HG03139 (cell line): Measurements from ENCODE around the gene EBI3.
"Not testable (repeated sequence)": the region's sequence is repeated elsewhere in the genome, so short reads cannot be mapped to it uniquely, and the experiment has no call there.

Experiments used
- ATAC-seq: cut with Tn5 transposase; IDR thresholded peaks from one replicate; pipeline ENCODE4 v1.9.1; 2021; ENCODE audit not compliant: unreplicated experiment

The EBI3 gene

GRCh38 chr19:4199699-4200293 is 29.5 kb upstream of the EBI3 start:
- ATAC-seq = no peak

DNA sequence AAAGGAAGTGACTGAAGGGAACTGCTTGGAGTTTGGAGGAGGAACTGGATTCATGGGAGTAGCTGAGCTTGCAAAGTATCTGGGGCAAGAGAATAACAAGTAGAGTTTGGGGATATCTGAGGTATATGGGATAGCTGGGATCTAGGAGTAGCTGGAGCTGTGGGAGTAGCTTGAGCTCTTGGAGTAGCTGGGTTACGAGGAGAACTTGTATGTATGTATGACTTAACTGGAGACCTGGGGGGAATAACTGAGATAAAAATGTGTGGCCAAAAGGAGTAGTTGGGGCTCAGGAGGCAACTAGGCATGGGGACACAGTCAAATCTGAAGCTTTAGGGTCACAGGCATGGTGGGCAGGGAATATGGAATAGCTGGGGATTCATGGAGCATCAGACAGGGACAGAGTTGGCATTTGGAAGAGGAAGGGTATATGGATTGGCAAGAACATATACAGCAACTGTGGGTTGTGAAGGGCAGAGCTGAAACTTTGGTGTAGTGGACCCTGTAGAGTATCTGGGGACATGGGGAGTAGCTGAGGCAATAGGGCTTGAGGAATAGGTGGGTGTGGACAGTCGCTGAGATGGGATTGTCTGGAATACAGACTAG is 28.3 kb upstream of the EBI3 start:
- ATAC-seq = no peak

DNA sequence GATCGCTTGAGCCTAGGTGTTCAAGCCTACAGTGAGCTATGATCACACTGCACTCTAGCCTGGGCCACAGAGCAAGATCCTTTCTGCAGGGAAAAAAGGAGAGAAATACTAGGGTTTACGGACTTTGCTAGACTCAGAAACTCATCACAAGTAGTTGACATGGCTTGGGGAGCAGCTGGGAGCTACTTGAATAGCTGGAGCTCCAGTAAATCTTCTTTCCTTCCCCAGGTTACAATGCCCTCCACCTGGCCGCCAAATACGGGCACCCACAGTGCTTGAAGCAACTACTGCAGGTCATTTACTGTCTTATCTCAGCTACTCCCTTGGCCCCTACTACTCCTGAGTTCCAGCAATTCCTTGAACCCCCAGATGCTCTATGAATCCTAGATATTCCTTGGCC is 27.5 kb upstream of the EBI3 start:
- no peak for ATAC-seq

DNA sequence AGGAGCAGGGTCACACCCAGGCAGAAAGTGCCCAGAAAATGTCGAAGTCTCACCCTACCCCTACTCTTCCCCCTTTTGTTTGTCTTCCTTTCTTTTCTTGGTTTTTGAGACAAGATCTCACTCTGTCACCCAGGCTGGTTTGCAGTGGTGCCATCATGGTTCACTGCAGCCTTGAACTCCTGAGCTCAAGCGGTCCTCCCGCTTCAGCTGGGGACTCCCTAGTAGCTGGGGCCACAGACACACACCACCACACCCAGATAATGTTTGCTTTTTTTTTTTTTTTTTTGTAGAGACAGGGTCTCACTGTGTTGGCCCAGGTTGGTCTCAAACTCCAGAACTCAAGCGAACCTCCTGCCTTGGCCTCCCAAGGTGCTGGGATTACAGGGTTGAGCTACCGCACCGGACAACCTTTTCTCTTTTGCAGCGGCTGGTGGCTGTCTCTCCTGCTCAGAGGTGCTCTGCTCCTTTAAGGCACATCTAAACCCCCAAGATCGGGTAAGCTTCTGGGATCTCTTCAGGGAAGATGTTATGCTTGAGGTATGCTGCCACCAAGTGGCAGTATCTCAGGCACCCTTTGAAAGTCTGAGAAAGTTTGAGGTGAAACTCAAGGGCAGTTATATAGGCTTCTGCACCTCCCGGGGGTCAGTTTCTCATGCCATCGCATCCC is 22.4 kb upstream of the EBI3 start:
- ATAC-seq = no peak

DNA sequence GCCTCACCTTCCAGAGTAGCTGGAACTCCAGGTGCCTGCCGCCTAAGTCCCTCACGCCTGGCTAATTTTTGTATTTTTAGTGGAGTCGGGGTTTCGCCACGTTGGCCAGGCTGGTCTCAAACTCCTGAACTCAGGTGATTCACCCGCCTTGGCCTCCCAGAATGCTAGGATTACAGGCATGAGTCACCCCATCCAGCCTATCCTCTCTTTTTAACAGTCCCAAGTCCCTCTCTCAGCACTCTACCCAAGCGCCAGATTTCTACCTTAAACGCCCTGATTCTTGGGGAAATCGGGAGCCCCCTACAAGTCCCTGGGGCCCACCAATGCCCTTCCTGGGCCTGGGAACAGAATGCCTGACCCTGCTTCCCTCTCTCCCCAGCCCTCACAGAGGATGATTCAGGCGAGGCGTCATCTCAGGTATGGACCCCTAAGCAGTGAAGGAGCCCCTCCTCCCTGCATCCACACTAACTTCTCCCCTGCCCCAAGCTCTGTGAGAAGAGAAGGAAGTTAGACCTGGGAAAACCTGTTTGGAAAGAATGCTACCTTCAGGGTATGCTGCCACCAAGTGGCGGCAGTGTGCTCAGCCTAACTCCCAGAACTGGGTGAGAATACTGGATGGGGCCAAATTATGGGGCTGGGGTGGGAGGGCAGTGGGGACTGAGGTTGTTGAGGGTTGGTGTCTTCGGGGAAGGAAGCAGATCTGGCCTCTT is 20.8 kb upstream of the EBI3 start:
- no peak for ATAC-seq

DNA sequence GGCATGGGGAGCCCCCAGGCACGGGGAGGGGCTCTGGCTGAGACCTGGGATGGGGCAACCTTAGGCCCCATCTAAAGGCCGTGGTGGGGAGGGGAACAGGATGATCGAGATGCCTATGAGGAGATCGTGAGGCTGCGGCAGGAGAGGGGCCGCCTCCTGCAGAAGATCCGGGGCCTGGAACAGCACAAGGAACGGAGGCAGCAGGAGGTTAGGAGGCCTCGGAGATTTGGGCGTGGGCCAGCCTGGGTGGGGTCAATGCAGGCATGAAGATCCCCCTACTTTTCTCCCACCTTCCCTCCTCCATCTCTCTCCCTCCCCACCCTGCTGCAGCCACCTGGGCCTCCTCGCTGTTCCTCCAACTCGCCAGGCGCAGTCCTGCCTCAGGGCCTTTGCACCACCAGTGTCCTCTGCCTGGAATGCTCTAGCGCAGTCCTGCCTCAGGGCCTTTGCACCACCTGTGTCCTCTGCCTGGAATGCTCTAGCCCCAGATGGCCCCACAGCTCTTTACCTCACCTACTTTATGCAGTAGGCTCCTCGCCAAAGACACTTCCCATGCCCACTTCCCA is 19.1 kb upstream of the EBI3 start:
- no peak for ATAC-seq

- no peak for ATAC-seq
These were observed 16.2 kb upstream of the EBI3 start for GRCh38 chr19:4213116-4213515.

DNA sequence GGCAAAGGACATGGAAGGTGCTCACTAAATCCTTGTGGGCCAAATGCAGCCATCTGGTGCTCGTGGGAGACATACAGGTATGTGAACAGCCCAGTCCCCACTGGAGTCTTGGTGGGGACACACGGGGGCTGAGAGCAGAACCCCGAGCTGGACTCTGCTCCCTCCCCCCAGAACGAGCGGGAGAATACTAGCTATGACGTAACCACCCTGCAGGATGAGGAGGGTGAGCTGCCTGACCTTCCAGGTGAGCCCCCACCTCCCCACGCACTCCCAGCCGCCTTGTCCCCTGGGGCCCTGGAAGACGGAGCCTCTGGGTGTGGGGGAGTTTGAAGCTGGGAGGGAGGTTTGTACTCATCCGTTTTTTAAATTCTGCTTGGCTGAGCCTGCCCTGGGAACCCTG is 13.5 kb upstream of the EBI3 start:
- no peak for ATAC-seq

GRCh38 chr19:4216846-4217245 is 12.5 kb upstream of the EBI3 start:
- ATAC-seq = no peak

DNA sequence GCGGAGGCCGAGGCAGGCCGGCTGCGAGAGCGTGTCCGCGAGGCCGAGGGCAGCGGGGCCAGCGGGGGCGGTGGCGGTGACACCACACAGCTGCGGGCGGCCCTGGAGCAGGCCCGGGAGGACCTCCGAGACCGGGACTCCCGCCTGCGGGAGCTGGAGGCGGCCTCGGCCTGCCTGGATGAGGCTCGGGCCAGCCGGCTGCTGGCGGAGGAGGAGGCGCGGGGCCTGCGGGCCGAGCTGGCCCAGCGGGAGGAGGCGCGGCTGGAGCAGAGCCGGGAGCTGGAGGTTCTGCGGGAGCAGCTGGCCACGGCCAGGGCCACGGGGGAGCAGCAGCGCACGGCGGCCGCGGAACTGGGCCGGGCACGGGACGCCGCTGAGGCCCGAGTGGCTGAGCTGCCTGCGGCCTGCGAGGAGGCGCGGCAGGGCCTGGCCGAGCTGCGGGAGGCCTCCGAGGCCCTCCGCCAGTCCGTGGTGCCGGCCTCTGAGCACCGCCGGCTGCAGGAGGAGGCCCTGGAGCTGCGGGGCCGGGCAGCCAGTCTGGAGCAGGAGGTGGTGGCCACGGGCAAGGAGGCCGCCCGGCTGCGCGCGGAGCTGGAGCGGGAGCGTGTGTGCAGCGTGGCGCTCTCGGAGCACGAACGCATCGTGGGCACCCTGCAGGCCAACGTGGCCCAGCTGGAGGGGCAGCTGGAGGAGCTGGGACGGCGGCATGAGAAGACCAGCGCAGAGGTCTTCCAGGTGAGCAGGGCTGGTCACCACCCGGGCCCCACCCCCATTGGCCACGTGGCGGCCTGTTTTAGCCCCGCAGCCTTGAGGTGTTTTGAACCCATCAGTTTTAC is 11.7 kb upstream of the EBI3 start:
- ATAC-seq = no peak

GRCh38 chr19:4218523-4218922 is 10.8 kb upstream of the EBI3 start:
- not testable (repeated sequence) for ATAC-seq

DNA sequence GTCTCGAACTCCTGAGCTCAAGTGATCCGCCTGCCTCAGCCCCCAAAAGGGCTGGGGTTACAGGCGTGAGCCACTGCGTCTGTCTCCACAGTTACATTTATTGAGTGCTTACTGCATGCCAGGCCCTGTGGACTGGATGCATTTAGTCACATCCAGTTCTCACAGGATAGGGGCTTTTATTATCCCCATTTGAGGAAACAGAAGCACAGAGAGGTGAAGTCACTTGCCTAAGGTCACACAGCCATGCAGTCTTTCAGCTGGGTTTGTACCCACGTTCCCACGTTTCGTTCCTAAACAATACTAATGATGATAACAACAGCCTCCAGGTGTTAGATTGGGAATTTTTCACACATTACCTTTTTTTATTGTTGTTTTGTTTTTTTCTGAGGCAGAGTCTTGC is 9.1 kb upstream of the EBI3 start:
- no peak for ATAC-seq

GRCh38 chr19:4224470-4224869 is 4.9 kb upstream of the EBI3 start:
- no peak for ATAC-seq

DNA sequence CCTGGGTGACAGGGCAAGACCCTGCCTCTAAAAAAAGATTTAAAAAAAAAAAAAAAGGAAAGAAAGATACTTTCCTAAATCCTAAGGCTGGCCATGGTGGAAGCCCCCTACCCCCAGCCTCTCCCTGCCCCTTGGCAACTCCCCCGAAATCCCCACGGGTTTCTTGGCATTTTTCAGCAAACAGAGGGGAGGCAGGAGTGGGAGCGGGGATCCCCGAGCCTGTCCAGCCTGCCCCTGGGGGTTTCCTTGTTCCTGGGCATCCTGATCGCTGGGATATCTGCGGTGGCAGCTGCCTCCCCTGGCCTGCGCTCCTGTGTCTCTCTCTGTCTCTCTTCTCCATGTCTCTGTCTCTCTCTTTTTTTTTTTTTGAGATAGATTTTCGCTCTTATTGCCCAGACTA is 3.4 kb upstream of the EBI3 start:
- no peak for ATAC-seq

DNA sequence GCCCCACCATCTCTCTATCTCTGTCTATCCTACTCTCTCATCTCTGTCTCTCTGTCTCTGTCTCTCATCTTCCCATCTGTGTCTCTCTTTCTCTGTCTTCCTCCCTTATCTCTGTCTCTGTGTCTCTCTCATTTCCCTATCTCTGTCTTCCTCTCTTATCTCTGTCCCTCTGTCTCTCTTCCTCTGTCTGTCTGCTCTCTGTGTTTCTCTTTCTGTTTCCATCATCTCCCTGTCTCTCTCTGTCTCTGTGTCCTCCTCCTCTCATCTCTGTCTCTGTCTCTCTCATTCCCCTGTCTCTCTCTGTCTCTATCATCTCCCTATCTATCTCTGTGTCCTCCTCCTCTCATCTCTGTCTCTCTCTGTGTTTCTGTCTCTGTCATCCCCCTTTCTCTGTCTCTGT is 1.6 kb upstream of the EBI3 start:
- ATAC-seq = no peak

- no peak for ATAC-seq
These were observed 551 bp upstream of the EBI3 start for GRCh38 chr19:4228765-4229178.

- not testable (repeated sequence) for ATAC-seq
These were observed 914 bp downstream of the EBI3 start for GRCh38 chr19:4230237-4230636.

DNA sequence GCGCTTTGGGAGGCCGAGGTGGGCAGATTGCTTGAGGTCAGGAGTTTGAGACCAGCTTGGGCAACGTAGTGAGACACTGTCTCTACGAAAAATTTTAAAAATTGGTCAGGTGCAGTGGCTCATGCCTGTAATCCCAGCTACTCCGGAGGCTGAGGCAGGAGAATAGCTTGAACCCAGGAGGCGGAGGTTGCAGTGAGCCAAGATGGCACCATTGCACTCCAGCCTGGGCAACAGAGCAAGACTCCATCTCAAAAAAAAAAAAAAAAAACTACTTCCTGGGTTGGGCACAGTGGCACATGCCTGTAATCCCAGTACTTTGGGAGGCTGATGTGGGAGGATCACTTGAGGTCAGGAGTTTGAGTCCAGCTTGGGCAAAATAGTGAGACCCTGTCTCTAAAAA is 2.2 kb downstream of the EBI3 start:
- ATAC-seq = not testable (repeated sequence)

DNA sequence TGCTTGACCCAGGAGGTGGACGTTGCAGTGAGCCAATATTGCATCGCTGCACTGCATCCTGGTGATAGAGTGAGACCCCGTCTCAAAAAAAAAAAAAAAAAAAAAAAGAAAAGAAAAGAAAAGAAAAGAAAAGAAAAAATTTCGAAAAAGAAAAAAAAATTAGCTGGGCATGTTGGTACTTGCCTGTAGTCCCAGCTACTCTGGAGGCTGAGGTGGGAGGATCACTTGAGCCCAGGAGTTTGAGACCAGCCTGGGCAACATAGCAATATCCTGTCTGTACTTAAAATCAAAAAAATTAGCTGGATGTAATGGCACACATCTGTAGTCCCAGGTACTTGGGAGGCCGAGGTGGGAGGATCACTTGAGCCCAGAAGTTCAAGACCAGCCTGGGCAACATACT is 2.8 kb downstream of the EBI3 start:
- not testable (repeated sequence) for ATAC-seq

DNA sequence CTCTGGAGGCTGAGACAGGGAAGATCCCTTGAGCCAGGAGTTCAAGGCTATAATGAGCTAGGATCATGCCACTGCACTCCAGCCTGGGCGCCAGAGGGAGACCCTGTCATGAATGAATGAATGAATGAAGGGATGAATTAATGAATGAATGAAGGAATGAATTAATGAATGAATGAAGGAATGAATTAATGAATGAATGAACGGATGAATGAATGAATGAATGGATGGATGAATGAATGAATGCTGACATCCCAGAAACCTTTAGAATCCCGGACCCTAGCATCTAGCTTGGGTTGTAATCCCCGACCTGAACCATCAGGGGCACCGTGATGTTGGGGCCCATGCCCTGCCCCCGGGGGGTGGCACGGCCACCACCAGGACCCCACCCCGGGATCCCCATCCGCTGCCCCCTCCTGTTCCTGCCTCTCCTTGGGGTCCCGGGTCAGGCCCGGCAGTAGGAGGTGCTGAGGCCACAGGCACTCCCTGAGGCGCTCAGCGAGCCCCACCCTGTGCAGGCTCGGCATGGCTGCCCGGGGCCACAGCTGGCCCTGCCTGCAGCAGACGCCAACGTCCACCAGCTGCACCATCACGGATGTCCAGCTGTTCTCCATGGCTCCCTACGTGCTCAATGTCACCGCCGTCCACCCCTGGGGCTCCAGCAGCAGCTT is 3.4 kb downstream of the EBI3 start:
- no peak for ATAC-seq
